ENCODE results near the gene EIF3J.
"Not testable (repeated sequence)": the region's sequence is repeated elsewhere in the genome, so short reads cannot be mapped to it uniquely, and the experiment has no call there.

The EIF3J gene

DNA sequence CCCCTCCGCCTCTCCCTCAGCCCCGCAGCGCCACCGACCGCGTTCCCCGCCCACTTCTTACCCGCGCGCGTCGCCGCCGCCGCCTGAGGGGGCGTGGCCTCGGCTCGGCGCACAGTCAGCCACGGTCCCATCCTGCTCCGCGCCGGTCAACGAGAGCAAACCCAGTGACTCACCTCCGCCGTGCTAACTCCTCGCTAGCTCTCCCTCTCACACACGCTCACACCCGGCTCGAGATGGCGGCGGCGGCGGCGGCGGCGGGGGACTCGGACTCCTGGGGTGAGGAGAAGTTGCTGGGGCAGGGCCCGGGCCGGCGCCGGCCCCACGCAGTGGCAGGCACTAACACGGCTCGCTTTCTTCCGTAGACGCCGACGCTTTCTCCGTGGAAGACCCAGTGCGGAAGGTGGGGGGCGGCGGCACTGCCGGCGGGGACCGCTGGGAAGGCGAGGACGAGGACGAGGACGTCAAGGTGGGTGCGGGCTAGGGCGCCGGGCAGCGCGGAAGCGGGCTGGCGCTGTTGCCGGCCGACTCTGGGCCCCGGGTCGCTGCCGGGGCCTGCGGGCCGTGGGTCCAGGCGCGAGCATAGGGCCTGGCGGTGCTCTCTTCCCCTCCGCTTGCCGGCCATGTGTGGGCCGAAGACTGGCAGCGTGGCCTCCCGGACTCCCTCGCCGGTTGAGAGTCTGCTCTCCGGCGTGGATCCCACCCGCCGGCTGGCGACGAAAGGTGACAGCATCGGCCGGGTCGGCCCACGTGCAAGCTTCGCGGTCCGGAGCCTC lies at the start of gene EIF3J:
Gene EIF3J (plus strand): TSS at position 186 of the 773 bp plus-strand sequence. CDS start 48 bp downstream, at position 234.
- peak; percentile 84 for DNase-seq

- DNase-seq = no peak
Observed at GRCh38 chr15:44489464-44489863, 47.5 kb upstream of the EIF3J start.

GRCh38 chr15:44490622-44491021 lies 46.3 kb upstream of the EIF3J start:
- no peak for DNase-seq

- no peak for DNase-seq
Observed at GRCh38 chr15:44492040-44492439, 44.9 kb upstream of the EIF3J start.

- DNase-seq = no peak
Observed at GRCh38 chr15:44492672-44493071, 44.3 kb upstream of the EIF3J start.

DNA sequence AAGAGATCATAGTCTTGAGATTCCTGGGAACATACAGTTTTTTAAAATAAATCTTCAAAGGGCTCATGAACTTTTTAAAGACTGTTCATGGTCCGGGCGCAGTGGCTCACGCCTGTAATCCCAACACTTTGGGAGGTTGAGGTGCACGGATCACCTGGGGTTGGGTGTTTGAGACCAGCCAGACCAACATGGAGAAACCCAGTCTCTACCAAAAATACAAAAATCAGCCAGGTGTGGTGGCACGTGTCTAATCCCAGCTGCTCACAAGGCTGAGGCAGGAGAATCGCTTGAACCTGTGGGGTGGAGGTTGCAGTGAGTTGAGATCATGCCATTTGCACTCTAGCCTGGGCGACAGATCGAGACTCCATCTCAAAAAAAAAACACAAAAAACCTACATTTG lies 41.4 kb upstream of the EIF3J start:
- no peak for DNase-seq

GRCh38 chr15:44500555-44500954 lies 36.4 kb upstream of the EIF3J start:
- DNase-seq = no peak

GRCh38 chr15:44501768-44502366 lies 35.1 kb upstream of the EIF3J start:
- DNase-seq = no peak

- DNase-seq = no peak
Observed at GRCh38 chr15:44516436-44516835, 20.5 kb upstream of the EIF3J start.

GRCh38 chr15:44519537-44519936 lies 17.4 kb upstream of the EIF3J start:
- DNase-seq = no peak

GRCh38 chr15:44525018-44525417 lies 11.9 kb upstream of the EIF3J start:
- no peak for DNase-seq

DNA sequence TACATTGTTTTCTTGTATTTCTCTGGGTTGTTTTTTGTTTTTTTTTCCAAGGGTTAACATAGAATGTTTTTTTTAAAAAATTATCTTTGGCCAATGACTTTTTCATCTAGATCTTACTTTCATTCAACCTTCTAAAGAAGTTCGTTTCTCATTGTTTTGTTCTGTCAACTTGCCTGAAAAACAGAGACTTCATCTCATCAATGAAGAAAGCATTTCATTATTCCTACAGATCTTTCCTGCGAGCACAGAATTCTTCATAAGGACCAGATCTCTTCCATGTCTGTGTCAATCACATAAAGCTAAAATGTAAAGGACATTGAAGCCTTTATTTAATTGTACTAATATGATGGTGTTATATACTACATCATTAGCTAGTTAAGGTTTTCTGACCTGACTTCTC lies 9.7 kb upstream of the EIF3J start:
- no peak for DNase-seq

DNA sequence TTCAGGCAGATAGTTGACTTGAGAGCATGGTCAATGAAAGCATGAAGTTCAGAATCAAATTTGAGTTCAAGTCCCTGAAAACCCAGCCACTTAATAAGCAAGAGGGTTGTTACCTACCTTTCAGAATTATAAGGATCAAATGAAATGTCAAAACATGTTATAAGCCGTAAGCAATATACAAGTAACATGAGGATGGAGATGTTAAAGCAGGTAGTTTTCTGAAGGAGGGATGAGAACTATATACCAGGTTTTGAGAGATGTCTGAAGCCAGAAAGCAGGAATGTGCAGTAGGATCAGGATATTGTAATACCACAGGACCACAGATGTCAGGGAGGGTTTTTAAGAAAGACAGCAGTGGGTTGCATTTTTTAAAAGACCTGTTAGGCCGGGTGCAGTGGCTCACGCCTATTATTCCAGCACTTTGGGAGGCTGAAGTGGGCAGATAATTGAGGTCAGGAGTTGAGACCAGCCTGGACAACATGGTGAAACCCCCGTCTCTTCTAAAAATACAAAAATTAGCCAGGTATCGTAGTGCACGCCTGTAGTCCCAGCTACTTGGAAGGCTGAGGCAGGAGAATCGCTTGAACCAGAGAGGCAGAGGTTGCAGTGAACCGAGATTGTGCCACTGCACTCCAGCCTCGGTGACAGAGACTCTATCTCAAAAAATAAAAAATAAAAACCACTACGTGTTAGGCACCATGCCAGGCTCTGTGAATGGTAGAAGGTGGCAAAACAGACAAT lies 6.9 kb upstream of the EIF3J start:
- no peak for DNase-seq

- DNase-seq = no peak
Observed at GRCh38 chr15:44530653-44531052, 6.3 kb upstream of the EIF3J start.

GRCh38 chr15:44532275-44532674 lies 4.7 kb upstream of the EIF3J start:
- not testable (repeated sequence) for DNase-seq

GRCh38 chr15:44532689-44533088 lies 4.3 kb upstream of the EIF3J start:
- DNase-seq = no peak

GRCh38 chr15:44535092-44535491 lies 1.9 kb upstream of the EIF3J start:
- DNase-seq = no peak

GRCh38 chr15:44535523-44536301 lies 1.2 kb upstream of the EIF3J start:
- no peak for DNase-seq

- DNase-seq = no peak
Observed at GRCh38 chr15:44536302-44536961, 515 bp upstream of the EIF3J start.

- DNase-seq = peak; percentile 54
Observed at GRCh38 chr15:44537735-44538240, 841 bp downstream of the EIF3J start.

DNA sequence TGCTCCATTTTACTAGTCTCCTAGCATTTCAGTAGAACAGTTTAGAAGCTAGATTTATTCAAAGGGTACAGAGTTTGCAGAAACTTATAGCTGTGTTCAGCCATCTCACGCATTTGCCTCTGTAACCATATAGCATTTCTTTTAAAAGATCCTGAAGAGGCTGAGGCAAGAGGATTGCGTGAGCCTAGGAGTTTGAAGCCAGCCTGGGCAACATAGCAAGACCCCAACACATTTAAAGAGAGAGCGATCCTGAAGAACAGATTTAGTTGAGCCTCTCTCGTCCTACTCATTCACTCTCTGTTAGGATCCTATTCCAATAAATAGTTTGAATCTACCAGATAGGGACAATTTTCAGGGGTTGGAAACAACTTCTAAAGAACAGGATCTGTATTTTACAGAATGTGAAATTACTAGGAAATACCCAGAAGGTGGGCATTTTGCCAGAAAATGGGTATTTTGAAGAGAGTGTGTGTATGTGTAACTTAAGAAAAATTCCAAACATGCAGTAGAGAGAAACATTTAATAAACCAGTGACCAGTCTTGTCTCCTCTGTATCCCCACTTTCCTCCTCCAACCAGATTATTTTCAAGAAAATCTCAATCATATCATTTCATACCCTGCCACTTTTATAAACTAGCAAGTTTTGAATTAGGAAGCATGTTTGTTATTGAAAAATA lies 4.5 kb downstream of the EIF3J start:
- no peak for DNase-seq

DNA sequence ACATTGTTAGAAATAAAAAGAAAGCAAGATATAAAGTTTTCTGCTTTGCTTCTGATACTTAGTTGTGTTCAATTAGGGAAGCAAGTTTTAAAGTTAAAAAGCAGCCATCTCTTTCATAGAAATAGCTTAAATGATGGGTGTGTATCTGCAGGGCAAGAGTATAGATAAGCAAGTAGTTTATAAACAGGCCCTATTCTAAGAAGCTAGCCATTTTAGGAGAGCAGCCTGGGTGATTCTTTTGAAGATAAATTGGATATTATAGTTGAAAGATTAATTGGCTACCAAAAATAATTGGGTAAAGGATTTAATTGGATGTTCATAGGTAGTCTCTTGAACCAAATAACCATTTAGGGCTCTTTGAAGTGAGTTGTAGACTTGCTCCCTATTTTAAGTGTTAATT lies 5.6 kb downstream of the EIF3J start:
- DNase-seq = no peak
